HG03097 (cell line): ENCODE results near the gene PARD3B.

ENCODE experiments used
- ATAC-seq: cut with Tn5 transposase; IDR thresholded peaks from one replicate; pipeline ENCODE4 v1.9.1; 2021; ENCODE audit not compliant: unreplicated experiment, low FRiP score

The PARD3B gene

DNA sequence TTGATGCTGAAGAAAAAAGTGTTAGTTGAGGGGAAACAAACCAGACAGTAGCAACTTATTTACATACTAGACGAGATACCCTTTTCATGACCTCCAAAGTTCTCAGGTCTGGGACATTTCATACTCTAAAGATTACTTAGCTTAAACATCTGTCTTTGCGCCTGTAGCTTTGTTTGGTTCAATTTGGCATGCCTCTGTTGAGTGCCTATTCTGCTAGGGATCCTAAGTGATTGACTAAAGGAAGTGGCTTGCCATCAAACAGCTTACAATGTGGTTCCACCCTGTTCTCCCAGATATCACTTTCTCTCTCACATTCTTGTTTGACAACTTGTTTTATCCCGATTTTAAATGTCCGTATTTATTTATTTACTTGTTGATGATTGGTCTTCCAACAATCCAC is 488.8 kb downstream of the PARD3B start:
- ATAC-seq, result no peak

DNA sequence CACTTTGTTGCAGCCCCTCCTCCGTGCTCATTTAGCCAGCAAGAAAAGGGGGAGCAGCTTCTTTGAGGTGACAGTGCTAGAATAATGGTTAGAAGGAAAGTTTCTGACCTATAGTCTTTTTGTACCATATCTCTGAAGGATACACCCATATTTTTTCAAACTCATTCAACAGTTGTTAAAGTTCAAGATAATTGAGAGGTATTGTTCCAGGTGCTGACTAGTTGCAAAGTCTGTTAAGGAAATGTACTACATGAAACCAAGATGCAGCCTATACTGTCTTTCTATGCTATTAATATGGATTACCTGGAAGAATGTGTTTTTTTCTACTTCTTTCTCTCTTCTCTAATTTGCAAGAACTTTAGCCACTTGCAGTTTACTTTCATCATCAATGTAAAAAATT is 495.0 kb downstream of the PARD3B start:
- ATAC-seq, result no peak

- ATAC-seq, result no peak
Observed at GRCh38 chr2:205041472-205042130, 496.3 kb downstream of the PARD3B start.

- ATAC-seq, result no peak
Observed at GRCh38 chr2:205043285-205043684, 498.0 kb downstream of the PARD3B start.

DNA sequence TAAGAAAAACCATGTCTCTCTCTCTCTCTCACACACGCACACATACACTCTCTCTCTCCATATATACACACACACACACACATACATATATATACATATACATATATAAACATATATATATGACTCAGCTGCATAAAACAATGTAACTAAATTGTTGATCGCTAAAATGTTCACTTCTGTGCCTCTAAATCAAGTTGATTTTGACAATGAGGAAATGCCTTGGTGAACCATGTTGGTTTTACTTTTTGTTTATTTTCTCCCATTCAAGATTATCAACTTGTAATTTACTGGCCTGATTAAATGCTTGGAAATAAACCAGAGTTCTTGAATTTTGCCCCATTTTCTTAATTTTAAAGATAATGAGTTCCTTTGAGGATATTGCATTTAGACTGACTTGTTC is 500.4 kb downstream of the PARD3B start:
- no peak for ATAC-seq

DNA sequence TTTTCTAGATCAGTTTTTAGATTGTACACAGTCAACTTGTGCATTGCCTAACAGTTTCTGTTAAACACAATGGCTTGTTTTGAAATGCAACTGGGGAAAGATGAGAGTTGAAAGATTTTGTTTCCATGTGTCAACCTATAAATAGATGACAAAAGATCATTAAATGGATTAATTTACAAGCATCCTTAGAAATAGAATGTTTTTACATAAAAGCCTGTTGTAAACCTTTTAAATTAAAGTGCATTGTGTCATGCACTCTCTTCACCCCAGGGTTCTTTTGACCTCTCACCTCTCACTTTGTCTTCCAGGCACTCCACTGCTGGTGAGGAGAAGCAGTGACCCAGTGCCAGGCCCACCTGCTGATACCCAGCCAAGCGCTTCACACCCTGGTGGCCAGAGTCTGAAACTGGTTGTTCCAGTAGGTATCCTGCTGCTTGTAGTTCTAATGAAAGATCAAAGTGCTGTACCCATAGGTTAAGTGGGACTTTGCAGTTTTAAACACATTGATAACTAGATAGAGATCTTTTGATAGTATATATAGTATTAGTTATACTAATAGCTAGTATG is 502.1 kb downstream of the PARD3B start:
- no peak for ATAC-seq

DNA sequence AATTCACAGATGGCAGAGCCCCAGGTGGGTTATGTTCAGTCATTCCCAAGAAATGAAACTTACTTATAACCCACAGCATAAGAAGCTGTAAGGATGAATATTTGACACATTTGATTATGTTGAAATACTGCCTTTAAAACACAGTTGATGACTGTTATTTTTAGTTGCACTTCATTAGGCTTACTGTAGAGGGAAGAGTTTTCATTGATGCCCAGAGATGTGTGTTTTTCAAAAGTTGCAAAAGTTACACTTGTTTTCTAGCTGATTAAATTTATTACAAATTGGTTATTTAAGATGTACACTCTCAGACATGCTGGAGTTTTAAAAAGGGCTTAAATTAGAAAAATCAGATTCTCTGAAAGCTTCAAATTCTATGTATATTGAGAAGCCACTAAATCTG is 506.1 kb downstream of the PARD3B start:
- ATAC-seq, result no peak

- ATAC-seq, result no peak
Observed at GRCh38 chr2:205052781-205053180, 507.5 kb downstream of the PARD3B start.

GRCh38 chr2:205053827-205054410 is 508.6 kb downstream of the PARD3B start:
- no peak for ATAC-seq

GRCh38 chr2:205054789-205055188 is 509.5 kb downstream of the PARD3B start:
- no peak for ATAC-seq

GRCh38 chr2:205055251-205055650 is 510.0 kb downstream of the PARD3B start:
- ATAC-seq, result no peak

DNA sequence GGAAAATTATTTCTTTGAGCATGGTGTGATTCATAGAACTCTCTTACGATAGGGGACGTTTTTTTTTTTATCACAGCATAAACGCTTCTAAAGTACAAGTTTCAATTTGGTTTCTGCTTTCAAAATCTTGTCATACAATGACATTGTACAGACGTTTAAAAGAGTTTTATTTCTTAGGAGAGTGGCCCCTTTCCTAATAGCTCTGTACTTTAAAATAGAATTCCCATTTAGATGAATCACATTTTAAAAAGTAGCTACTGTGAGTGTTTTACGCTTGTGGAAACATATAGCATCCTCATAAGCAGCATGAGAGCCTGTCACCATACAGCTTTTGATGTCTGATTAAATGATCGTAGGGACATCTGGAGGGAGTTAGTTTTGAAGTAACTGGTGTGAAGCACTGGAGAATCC is 510.9 kb downstream of the PARD3B start:
- no peak for ATAC-seq

GRCh38 chr2:205058409-205058808 is 513.1 kb downstream of the PARD3B start:
- ATAC-seq, result no peak

DNA sequence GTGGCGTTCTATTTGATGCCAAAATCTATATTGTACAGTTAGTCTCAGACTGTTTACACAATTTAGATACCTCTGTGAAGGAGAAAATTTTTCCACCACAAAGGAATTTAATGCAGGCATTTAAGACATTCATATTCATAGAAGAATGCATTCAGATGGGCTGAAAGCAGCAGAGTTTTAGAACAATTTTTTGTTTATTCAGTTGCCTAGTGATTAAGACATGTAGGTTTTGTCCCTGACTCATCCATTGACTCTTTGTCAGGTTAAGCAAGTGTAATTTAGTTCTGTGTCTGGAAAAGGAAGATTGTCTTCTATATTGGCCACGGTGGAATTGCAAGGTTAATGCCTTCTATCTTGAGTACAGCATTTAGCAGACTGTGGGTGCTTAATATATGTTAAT is 515.0 kb downstream of the PARD3B start:
- no peak for ATAC-seq

GRCh38 chr2:205066081-205066480 is 520.8 kb downstream of the PARD3B start:
- no peak for ATAC-seq

- no peak for ATAC-seq
Observed at GRCh38 chr2:205069928-205070327, 524.7 kb downstream of the PARD3B start.

GRCh38 chr2:205070889-205071288 is 525.6 kb downstream of the PARD3B start:
- ATAC-seq, result no peak

- no peak for ATAC-seq
Observed at GRCh38 chr2:205073433-205074020, 528.3 kb downstream of the PARD3B start.

DNA sequence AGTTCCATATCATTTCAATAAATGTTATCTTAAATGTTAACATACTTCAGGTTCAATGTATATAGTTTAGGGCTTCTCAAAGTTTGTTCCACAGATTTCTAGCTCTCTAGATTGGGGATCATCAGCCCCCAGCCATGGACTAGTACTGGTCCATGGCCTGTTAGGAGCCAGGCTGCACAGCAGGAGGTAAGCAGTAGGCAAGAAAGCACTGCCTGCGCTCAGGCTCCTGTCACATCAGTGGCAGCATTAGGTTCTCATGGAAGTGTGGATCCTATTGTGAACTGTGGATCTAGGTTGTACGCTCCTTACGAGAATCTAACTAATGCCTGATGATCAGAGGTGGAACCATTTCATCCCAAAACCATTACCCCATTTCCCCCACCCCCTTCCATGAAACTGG is 531.1 kb downstream of the PARD3B start:
- ATAC-seq, result no peak

- no peak for ATAC-seq
Observed at GRCh38 chr2:205077159-205077558, 531.9 kb downstream of the PARD3B start.

DNA sequence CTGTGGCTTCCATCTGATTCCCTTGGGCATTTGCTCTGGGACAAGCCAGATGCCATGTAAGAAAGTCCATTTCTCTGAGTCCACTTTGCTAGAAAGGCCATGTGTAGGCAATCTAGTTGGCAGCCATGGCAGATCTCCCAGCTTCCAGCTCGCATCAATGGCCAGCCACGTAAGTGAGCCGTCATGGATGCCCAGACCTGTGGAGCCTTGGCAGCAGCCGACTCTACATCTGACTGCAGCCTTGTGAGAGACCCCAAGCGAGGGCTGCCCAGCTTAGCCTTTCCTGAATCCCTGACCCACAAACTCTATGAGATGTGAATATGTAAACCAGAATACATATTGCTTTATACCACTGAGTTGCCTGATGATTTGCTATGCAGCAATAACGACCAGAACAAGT is 533.5 kb downstream of the PARD3B start:
- ATAC-seq, result no peak

GRCh38 chr2:205079173-205079572 is 533.9 kb downstream of the PARD3B start:
- no peak for ATAC-seq
